SU-DHL-6 (cell line): ENCODE results near the gene VIM.

Experiments used
- H2AFZ ChIP-seq: fragments of 200-600 bp; sonication (generic); 2 replicates; pipeline ENCODE4 v1.6.1; 2014; ENCODE audit warnings: low read depth, mild to moderate bottlenecking, moderate library complexity, mixed read lengths, antibody characterized with exemption, low read length; ENCODE audit not compliant: severe bottlenecking
- H3F3A ChIP-seq: fragments of 200-600 bp; shearing (Covaris generic); 2 replicates; pipeline ENCODE4 v1.6.0; 2016; ENCODE audit warnings: antibody characterized with exemption, mild to moderate bottlenecking; ENCODE audit not compliant: insufficient read depth
- H3K27ac ChIP-seq: fragments of 200-600 bp; sonication (generic); 2 replicates; pipeline ENCODE4 v1.5.1; 2016; ENCODE audit warnings: low read depth, mild to moderate bottlenecking, low read length, moderate library complexity, mixed read lengths
- H3K27me3 ChIP-seq: fragments of 200-600 bp; sonication (generic), shearing (Covaris generic); 2 replicates; pipeline ENCODE4 v1.6.0; 2014; ENCODE audit warnings: mild to moderate bottlenecking, low read length
- H3K36me3 ChIP-seq: fragments of 200-600 bp; sonication (generic); 2 replicates; pipeline ENCODE4 v1.6.1; 2014; ENCODE audit warnings: mild to moderate bottlenecking, low read length, mixed read lengths
- H3K4me2 ChIP-seq: fragments of 300-600, 200-600 bp; shearing (Covaris generic), sonication (generic); 2 replicates; pipeline ENCODE4 v1.6.0; 2014; ENCODE audit warnings: low read length, low read depth, mild to moderate bottlenecking; ENCODE audit not compliant: poor library complexity, severe bottlenecking
- H3K4me3 ChIP-seq: fragments of 200-600 bp; sonication (generic); 2 replicates; pipeline ENCODE4 v1.5.1; 2014; ENCODE audit warnings: antibody characterized with exemption, low read length, mild to moderate bottlenecking, mixed read lengths; ENCODE audit not compliant: insufficient read depth, poor library complexity, severe bottlenecking
- H3K79me2 ChIP-seq: fragments of 200-600 bp; sonication (generic); 2 replicates; pipeline ENCODE4 v1.6.1; 2014; ENCODE audit warnings: mild to moderate bottlenecking, low read length, moderate library complexity; ENCODE audit not compliant: insufficient read depth
- H3K9ac ChIP-seq: fragments of 200-600 bp; sonication (generic); 2 replicates; pipeline ENCODE4 v1.7.0; 2014; ENCODE audit warnings: mild to moderate bottlenecking, low read length
- H3K9me2 ChIP-seq: fragments of 200-600 bp; sonication (generic); replicated peaks from 2 replicates; pipeline ENCODE4 v1.6.1; 2014; ENCODE audit warnings: low read length; ENCODE audit not compliant: insufficient read depth
- H3K9me3 ChIP-seq: fragments of 200-600 bp; sonication (generic); 2 replicates; pipeline ENCODE4 v1.6.1; 2014; ENCODE audit warnings: low read length, mixed read lengths; ENCODE audit not compliant: insufficient read depth
- H4K20me1 ChIP-seq: fragments of 200-600 bp; sonication (generic); 2 replicates; pipeline ENCODE4 v1.6.1; 2014; ENCODE audit warnings: low read depth, mild to moderate bottlenecking, antibody characterized with exemption, low read length, moderate library complexity, mixed read lengths
- CTCF ChIP-seq: fragments of 200-600 bp; sonication (generic); IDR thresholded peaks from one replicate; pipeline ENCODE4 v1.5.1; 2017; ENCODE audit warnings: antibody characterized with exemption, mild to moderate bottlenecking, low read length, moderate library complexity; ENCODE audit not compliant: insufficient read depth, poor library complexity, severe bottlenecking
- EZH2phosphoT487 ChIP-seq: fragments of 200-600 bp; sonication (generic), shearing (Covaris generic); conservative IDR thresholded peaks from 2 replicates; pipeline ENCODE4 v1.6.1; 2018; ENCODE audit warnings: mild to moderate bottlenecking, antibody characterized with exemption, low read length, moderate library complexity, mixed read lengths

VIM gene

GRCh38 chr10:17214526-17214925 is 13.5 kb upstream of the VIM start:
- H3K4me2 ChIP-seq, result no peak overlapping the region
- H3K9ac ChIP-seq, result no peak overlapping the region
- no peaks in the 10 kb centered on the region for H3K79me2 ChIP-seq
- H3F3A ChIP-seq, result no peaks in the 10 kb centered on the region
- no peaks in the 10 kb centered on the region for H3K36me3 ChIP-seq
- no peaks in the 10 kb centered on the region; the same call in 1 of the 2 replicates for H4K20me1 ChIP-seq
- H3K9me2 ChIP-seq, result no peaks in the 10 kb centered on the region
- H3K9me3 ChIP-seq, result no peaks in the 10 kb centered on the region
- no peak overlapping the region for H2AFZ ChIP-seq
- TF ChIP-seq EZH2phosphoT487 (no peak), CTCF (no peak)
- no peaks in the 10 kb centered on the region for H3K27me3 ChIP-seq
- H3K27ac ChIP-seq, result no peak overlapping the region
- H3K4me3 ChIP-seq, result no peak overlapping the region

- Histone ChIP-seq H3K9me2 (no peaks in the 10 kb centered on the region), H4K20me1 (no peaks in the 10 kb centered on the region; the same call in 1 of the 2 replicates), H2AFZ (no peak overlapping the region), H3K4me3 (no peak overlapping the region), H3F3A (no peaks in the 10 kb centered on the region), H3K27me3 (no peaks in the 10 kb centered on the region), H3K27ac (no peak overlapping the region), H3K36me3 (no peaks in the 10 kb centered on the region), H3K4me2 (no peak overlapping the region), H3K9ac (no peak overlapping the region), H3K9me3 (no peaks in the 10 kb centered on the region), H3K79me2 (no peaks in the 10 kb centered on the region)
- TF ChIP-seq CTCF (no peak), EZH2phosphoT487 (no peak)
Measured at GRCh38 chr10:17214971-17215781, 12.9 kb upstream of the VIM start.

GRCh38 chr10:17215782-17216122 is 12.3 kb upstream of the VIM start:
- Histone ChIP-seq H3K27me3 (no peaks in the 10 kb centered on the region), H3F3A (no peaks in the 10 kb centered on the region), H3K27ac (no peak overlapping the region), H3K9ac (no peak overlapping the region), H2AFZ (no peak overlapping the region), H3K4me2 (no peak overlapping the region), H3K4me3 (no peak overlapping the region), H3K36me3 (no peaks in the 10 kb centered on the region), H4K20me1 (no peaks in the 10 kb centered on the region), H3K9me3 (no peaks in the 10 kb centered on the region), H3K9me2 (no peaks in the 10 kb centered on the region), H3K79me2 (no peaks in the 10 kb centered on the region)
- TF ChIP-seq CTCF (no peak), EZH2phosphoT487 (no peak)
